K562 (cell line): ENCODE data around the gene SORT1. TPM values are rescaled to one million over a fixed set of nuclear protein-coding genes. Genes with fewer than 3 reads are reported as not detected.
A peak's percentile ranks its signal among the peaks of the same experiment; 100 is the strongest.

Experiments used
- CBX3 ChIP-seq, 2 experiments: IDR thresholded peaks; 1 replicate in 1 of 2; 2 replicates in 1 of 2; pipeline ENCODE4 v1.6.1; 2012; ENCODE audit warnings: inconsistent platforms in 2 of 2, low read length in 2 of 2, borderline replicate concordance in 1 of 2, control low read depth in 1 of 2
- CEBPZ ChIP-seq: fragments of 150-350 bp; IDR thresholded peaks from 2 replicates; pipeline ENCODE4 v1.6.1; 2014; ENCODE audit warnings: low read depth, mild to moderate bottlenecking, low read length, borderline replicate concordance
- CHD4 ChIP-seq: fragments of 200-600 bp; sonication (generic); IDR thresholded peaks from 3 replicates; pipeline ENCODE4 v1.6.1; 2012; ENCODE audit warnings: low read depth, mild to moderate bottlenecking, mixed read lengths, low read length, inconsistent platforms; ENCODE audit not compliant: insufficient read depth, insufficient replicate concordance, poor library complexity, severe bottlenecking
- FOXM1 ChIP-seq, 2 experiments: fragments of 450-650 bp in 1 of 2; sonication (generic) in 1 of 2; formaldehyde crosslinking in 1 of 2; IDR thresholded peaks; 2 replicates each; pipeline versions ENCODE4 v1.6.1 to v1.9.0; 2017 to 2022; ENCODE audit warnings: low read depth in 2 of 2, mild to moderate bottlenecking in 2 of 2, missing genetic modification reagents in 1 of 2, moderate library complexity in 1 of 2
- HLTF ChIP-seq: fragments of 450-650 bp; IDR thresholded peaks from 2 replicates; pipeline ENCODE4 v1.6.1; 2016
- MTF1 ChIP-seq: fragments of 250-450 bp; sonication (Bioruptor Pico); IDR thresholded peaks from 2 replicates; pipeline ENCODE4 v1.9.0; 2021; ENCODE audit warnings: moderate library complexity, mild to moderate bottlenecking, inconsistent platforms, borderline replicate concordance
- NKRF ChIP-seq: fragments of 450-650 bp; IDR thresholded peaks from 2 replicates; pipeline ENCODE4 v1.6.1; 2016; ENCODE audit warnings: borderline replicate concordance
- NONO ChIP-seq, 2 experiments: fragments of 200-400 bp in 1 of 2; fragments of 450-650 bp in 1 of 2; formaldehyde crosslinking in 1 of 2; IDR thresholded peaks; 2 replicates each; pipeline ENCODE4 v1.6.1; 2017; ENCODE audit warnings: low read depth in 2 of 2, mild to moderate bottlenecking in 2 of 2, moderate library complexity in 2 of 2, low read length in 1 of 2
- POLR3G ChIP-seq: IDR thresholded peaks from 2 replicates; pipeline ENCODE4 v1.6.1; 2011; ENCODE audit not compliant: insufficient read length, insufficient replicate concordance; ENCODE audit errors: extremely low read depth
- RNF219 ChIP-seq: fragments of 250-450 bp; sonication (Bioruptor Pico); IDR thresholded peaks from 2 replicates; pipeline ENCODE4 v1.5.0; 2022; ENCODE audit warnings: mild to moderate bottlenecking
- TAF15 ChIP-seq: fragments of 200-400 bp; formaldehyde crosslinking; IDR thresholded peaks from 2 replicates; pipeline ENCODE4 v1.6.1; 2017; ENCODE audit warnings: mild to moderate bottlenecking, low read depth, low read length, moderate library complexity
- TFE3 ChIP-seq: fragments of 450-650 bp; formaldehyde crosslinking; IDR thresholded peaks from 2 replicates; pipeline ENCODE4 v1.4.0; 2020; ENCODE audit warnings: mild to moderate bottlenecking, mixed read lengths
- TRIM24 ChIP-seq, 2 experiments: fragments of 450-650 bp; IDR thresholded peaks; 2 replicates each; pipeline ENCODE4 v1.6.1; 2016
- ZNF212 ChIP-seq: fragments of 450-650 bp; formaldehyde crosslinking; IDR thresholded peaks from 2 replicates; pipeline ENCODE4 v1.4.0; 2020; ENCODE audit warnings: mild to moderate bottlenecking
- ZNF584 ChIP-seq: fragments of 200-800 bp; sonication (Bioruptor generic); IDR thresholded peaks from 2 replicates; pipeline ENCODE4 v1.6.1; 2016; ENCODE audit warnings: low read depth, mild to moderate bottlenecking, missing genetic modification characterization, missing compliant biosample characterization
- ZNF740 ChIP-seq, 3 experiments: fragments of 200-800 bp in 1 of 3; sonication (Bioruptor generic) in 1 of 3; sonication (generic) in 1 of 3; formaldehyde crosslinking in 1 of 3; IDR thresholded peaks; 2 replicates each; pipeline versions ENCODE4 v1.6.1 to v1.8.0; 2016 to 2022; ENCODE audit warnings: mild to moderate bottlenecking in 2 of 3, missing compliant biosample characterization in 2 of 3, missing genetic modification characterization in 2 of 3, missing genetic modification reagents in 1 of 3
- polyA plus RNA-seq, 8 experiments: library from polyadenylated mRNA; depleted of rRNA in 4 of 8; stranded (reverse) in 5 of 8; unstranded in 3 of 8; fragments of >200 nt; fragmentation: Nextera tagmentation in 2 of 8; fragmentation: Illumina TruSeq in 1 of 8; extraction: Ambion mirVana in 2 of 8; extraction: Trizol in 1 of 8; gene quantifications; 2 replicates each; pipeline versions ENCODE4 v1.2.1 to v1.2.3, GENCODE V29; 2011 to 2014; ENCODE audit warnings: inconsistent platforms in 1 of 8, missing spikeins in 1 of 8
- total RNA-seq, 7 experiments: library from RNA; depleted of rRNA in 6 of 7; stranded (reverse); fragments of >200 nt in 6 of 7; fragmentation: Illumina TruSeq in 2 of 7; extraction: Trizol in 2 of 7; gene quantifications; 2 replicates each; pipeline versions ENCODE4 v1.2.1 to v1.2.3, GENCODE V29; 2011 to 2021; ENCODE audit warnings: low replicate concordance in 1 of 7

Gene SORT1
- total and polyA plus RNA-seq, 9 of the 15 experiments (the other 6 are each of a cell fraction or from before 2014, with no cell fraction given) = 27.4 to 112 (median 65.0) TPM

GRCh38 chr1:109290998-109291397, 106.7 kb downstream of the SORT1 start (continued):
- TF ChIP-seq TFE3 (CRISPR knock-in tag) (peak; percentile 97), CBX3 (IDR thresholded peaks at IDR 0.05; ENCODE audit: borderline replicate concordance in 1 of 2, low read length in 2 of 2) (no peak), ZNF584 (no peak), POLR3G (no peak), RNF219 (CRISPR knock-in tag) (no peak), CEBPZ (no peak), TAF15 (no peak), MTF1 (CRISPR knock-in tag) (no peak), NKRF (no peak), FOXM1 (IDR thresholded peaks at IDR 0.05; ENCODE audit: low read depth) (no peak), FOXM1 (CRISPR knock-in tag; IDR thresholded peaks at IDR 0.05; ENCODE audit: low read depth) (no peak), NONO (IDR thresholded peaks at IDR 0.05; ENCODE audit: low read depth in 2 of 2, low read length in 1 of 2) (no peak), TRIM24 (IDR thresholded peaks at IDR 0.05) (no peak), CHD4 (no peak), ZNF212 (CRISPR knock-in tag) (no peak), HLTF (no peak), ZNF740 (CRISPR knock-in tag; IDR thresholded peaks at IDR 0.05) (no peak), ZNF740 (tag; IDR thresholded peaks at IDR 0.05) (peak in 1 of 2 experiments; percentile 74; a peak in 1 of 4 replicates)
